ENCODE data around the gene TMEM123.

Gene TMEM123

GRCh38 chr11:102452461-102453301, at the start of gene TMEM123:
Gene TMEM123 (minus strand): TSS chr11:102452765. CDS start chr11:102452623, 142 bp downstream.
- peak; percentile 88 to 90 for DNase-seq

GRCh38 chr11:102500829-102501228, 48.3 kb upstream of the TMEM123 start:
- no peak for DNase-seq

- no peak for DNase-seq
Observed at GRCh38 chr11:102499931-102500330, 47.4 kb upstream of the TMEM123 start.

- DNase-seq, result no peak
Observed at GRCh38 chr11:102499151-102499550, 46.6 kb upstream of the TMEM123 start.

GRCh38 chr11:102497061-102497460, 44.5 kb upstream of the TMEM123 start:
- no peak for DNase-seq

GRCh38 chr11:102495161-102496042, 42.8 kb upstream of the TMEM123 start:
- DNase-seq, result no peak

- no peak for DNase-seq
Observed at GRCh38 chr11:102494216-102494615, 41.7 kb upstream of the TMEM123 start.

- no peak for DNase-seq
Observed at GRCh38 chr11:102493524-102493923, 41.0 kb upstream of the TMEM123 start.

- no peak for DNase-seq
Observed at GRCh38 chr11:102491969-102492368, 39.4 kb upstream of the TMEM123 start.

- no peak for DNase-seq
Observed at GRCh38 chr11:102489186-102490145, 36.9 kb upstream of the TMEM123 start.

GRCh38 chr11:102488208-102488607, 35.6 kb upstream of the TMEM123 start:
- DNase-seq, result no peak

GRCh38 chr11:102487214-102487613, 34.6 kb upstream of the TMEM123 start:
- DNase-seq, result no peak

GRCh38 chr11:102486584-102486983, 34.0 kb upstream of the TMEM123 start:
- DNase-seq, result no peak

GRCh38 chr11:102485095-102485722, 32.6 kb upstream of the TMEM123 start:
- no peak for DNase-seq

GRCh38 chr11:102482433-102482832, 29.9 kb upstream of the TMEM123 start:
- DNase-seq, result no peak

GRCh38 chr11:102479733-102480132, 27.2 kb upstream of the TMEM123 start:
- no peak for DNase-seq

- DNase-seq, result no peak
Observed at GRCh38 chr11:102478673-102479299, 26.2 kb upstream of the TMEM123 start.

GRCh38 chr11:102476812-102477211, 24.2 kb upstream of the TMEM123 start:
- peak; percentile 41 to 59 for DNase-seq

- no peak for DNase-seq
Observed at GRCh38 chr11:102476069-102476468, 23.5 kb upstream of the TMEM123 start.

GRCh38 chr11:102473543-102473942, 21.0 kb upstream of the TMEM123 start:
- no peak for DNase-seq

GRCh38 chr11:102472127-102472526, 19.6 kb upstream of the TMEM123 start:
- no peak for DNase-seq

- no peak for DNase-seq
Observed at GRCh38 chr11:102471474-102471873, 18.9 kb upstream of the TMEM123 start.
